Measurements from ENCODE around the gene PTK6.

GRCh38 chr20:63547725-63548480 lies 10.7 kb upstream of the PTK6 start, which contains the start of gene SRMS:
- TF ChIP-seq CTCF (IDR thresholded peaks at IDR 0.05; ENCODE audit: poor library complexity) (no peak), EZH2 (IDR thresholded peaks at IDR 0.05; ENCODE audit: borderline replicate concordance) (no peak), EZH2phosphoT487 (IDR thresholded peaks at IDR 0.05; ENCODE audit: low read depth, severe bottlenecking, unreplicated experiment) (no peak)

All from hepatocyte (in vitro differentiated cells).